NCI-H146 (cell line): ENCODE results near the gene EDN3.
"Not testable (repeated sequence)": the region's sequence is repeated elsewhere in the genome, so short reads cannot be mapped to it uniquely, and the experiment has no call there.

ENCODE experiments used
- DNase-seq: peaks from one replicate; lab custom pipeline; 2025; lab: John Stamatoyannopoulos, UW

The EDN3 gene

DNA sequence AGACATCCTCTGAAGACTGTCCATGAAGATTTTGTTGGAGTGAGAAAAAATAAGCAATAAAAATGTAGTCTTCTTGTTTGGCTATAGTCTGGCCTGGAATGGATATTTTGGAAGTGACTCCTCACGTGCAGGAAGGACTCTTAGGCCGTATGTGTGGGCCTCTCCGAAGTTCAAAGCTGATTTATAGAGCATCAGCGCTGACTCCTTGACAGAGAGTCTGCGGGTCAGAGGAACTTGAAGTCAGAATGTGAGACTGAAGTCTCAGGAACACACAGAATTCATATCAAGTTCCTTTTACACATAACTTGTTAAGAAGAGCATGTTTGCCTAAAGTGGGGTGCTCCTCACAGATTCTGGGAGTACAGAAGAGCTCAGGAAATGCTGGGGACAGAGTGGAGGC lies 36.1 kb downstream of the EDN3 start:
- DNase-seq, result no peak

DNA sequence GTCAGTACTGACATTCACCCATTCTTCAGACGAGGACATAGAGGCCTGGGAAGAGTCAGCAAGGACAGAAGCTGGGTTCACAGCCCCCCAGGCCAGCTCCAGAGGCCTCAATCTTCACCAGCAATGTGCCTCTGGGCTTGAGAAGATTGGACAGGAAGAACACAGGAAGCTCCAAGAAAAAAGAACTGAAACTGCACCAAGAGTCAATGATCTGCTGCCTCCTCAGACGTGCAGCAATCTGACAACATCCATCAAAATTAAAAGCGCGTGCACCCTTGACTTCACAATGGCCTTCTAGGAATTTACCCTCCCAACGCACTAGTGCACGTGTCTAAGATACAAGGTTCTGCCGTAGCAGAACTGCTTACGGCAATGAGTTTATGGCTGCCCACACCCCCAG lies 38.0 kb downstream of the EDN3 start:
- not testable (repeated sequence) for DNase-seq

DNA sequence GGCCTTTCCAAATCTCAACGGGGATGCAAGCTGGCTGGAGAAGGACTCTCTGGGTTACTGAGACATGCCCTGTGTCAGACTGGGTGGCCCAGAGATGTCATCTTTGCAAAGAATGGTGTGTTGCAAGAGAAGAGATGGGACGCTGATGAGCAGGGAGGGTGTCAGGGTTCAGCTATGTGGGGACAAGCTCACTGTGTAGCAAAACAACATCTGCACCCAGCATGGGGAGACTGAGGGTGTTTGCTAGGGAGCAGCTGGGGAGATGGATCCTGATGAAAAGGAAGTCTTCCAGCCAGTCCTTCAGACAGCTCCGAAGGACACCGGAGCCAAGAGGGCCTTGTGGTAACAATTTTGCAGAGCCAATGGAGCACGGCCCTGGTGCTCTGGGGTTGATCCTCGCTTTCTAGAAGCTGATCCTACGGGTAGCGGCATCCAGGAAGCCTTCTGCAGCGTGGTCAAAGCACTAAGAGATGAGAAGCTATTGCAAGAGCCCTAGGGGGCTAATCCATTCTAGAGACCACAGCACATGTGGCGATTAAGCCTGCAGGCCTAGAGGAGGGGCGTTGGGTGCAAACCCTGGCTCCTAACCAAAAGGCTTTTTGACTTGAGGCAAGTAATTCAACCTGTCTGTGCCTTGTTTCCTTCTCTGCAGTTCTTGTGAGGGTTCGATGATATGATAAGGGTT lies 39.9 kb downstream of the EDN3 start:
- no peak for DNase-seq

DNA sequence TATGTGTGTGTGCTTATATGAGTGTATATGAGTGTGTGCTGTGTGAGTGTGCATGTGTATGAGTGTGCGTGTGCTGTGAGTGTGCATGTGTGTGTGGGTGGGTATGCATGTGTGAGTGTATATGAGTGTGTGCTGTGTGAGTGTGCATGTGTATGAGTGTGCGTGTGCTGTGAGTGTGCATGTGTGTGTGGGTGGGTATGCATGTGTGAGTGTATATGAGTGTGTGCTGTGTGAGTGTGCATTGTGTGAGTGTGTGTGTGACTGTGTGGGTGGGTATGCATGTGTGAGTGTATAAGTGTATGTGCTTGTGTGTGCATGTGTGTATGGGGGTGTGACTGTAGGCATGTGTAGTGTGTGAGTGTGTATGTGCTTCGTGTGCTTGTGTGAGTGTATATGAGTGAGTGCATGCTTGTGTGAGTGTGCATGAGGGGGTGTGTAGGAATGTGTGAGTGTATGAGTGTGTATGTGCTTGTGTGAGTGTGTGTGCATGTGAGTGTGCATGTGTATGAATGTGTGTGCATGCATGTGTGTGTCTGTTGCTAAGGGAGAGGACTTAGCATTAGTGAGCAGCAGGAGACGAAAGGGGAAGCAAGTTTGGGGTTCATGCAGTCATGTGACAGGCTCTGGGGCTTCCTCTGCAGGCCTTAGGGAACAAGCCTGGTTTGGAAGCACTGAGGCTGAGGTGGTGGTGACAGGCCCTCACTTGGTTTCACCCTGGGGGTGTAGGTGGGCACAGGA lies 41.0 kb downstream of the EDN3 start:
- DNase-seq, result not testable (repeated sequence)

DNA sequence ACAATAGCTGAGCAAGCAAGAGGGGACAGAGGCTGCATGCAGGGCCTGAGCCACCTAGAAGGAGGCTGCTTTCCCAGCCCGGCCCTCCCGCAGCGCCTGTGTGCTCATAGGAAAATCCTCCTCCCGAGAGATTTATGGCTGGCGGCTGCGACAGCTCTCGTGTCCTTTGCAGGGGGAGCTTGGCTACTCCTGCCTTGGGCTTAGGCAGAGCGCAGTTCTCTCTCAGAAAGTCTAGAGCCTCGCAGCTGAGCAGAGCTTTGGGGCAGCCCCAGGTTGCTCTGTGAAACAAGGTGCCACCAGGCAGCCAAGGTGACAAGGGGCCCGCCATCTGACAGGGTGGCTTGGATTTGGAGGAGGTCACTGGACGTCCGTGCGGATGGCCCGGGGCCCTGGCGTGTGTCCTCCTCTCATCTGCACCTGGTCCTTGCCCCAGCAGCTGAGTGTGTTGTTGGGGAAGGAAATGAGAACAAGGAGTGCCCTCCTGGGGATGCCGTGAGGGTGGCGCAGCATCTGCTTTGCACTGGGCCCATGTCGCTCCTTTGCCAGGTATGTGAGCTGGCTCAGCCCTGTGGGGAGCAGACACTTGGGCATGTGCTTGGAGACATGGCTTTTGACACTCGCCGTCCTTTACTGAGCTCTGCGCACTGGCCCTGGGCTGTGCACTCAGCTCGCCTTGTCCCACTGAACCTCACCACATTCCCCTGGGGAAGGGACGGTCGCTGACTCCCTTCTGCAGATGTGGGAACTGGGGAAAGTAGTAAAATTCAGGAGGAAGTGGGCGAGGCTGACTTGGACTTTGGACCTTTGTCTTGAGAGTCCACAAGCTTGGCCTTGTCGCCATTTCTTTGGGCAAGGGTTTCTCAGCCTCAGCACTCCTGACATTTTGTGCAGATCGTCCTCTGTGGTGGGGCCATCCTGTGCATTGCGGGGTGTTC lies 41.9 kb downstream of the EDN3 start:
- no peak for DNase-seq

GRCh38 chr20:59346061-59346460 lies 45.6 kb downstream of the EDN3 start:
- no peak for DNase-seq

DNA sequence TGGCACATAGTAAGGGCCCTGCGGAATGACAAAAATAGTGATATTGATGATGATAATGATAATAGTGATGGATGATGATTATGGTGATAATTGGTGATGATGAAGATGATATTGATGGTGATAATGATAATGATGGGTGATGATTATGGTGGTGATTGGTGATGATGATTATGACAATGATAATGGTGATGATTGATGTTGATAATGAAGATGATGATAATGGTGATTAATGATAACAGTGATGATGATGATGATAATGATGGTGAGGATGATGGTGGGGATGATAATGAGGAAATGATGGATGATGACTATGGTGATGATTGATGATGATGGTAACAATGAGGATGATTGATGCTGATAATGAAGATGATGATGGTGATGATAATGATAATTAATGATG lies 48.9 kb downstream of the EDN3 start:
- DNase-seq, result no peak

- DNase-seq, result no peak
These were observed 50.1 kb downstream of the EDN3 start for GRCh38 chr20:59350330-59351156.

GRCh38 chr20:59351157-59352040 lies 51.0 kb downstream of the EDN3 start:
- no peak for DNase-seq

GRCh38 chr20:59352541-59352940 lies 52.1 kb downstream of the EDN3 start:
- DNase-seq, result no peak

DNA sequence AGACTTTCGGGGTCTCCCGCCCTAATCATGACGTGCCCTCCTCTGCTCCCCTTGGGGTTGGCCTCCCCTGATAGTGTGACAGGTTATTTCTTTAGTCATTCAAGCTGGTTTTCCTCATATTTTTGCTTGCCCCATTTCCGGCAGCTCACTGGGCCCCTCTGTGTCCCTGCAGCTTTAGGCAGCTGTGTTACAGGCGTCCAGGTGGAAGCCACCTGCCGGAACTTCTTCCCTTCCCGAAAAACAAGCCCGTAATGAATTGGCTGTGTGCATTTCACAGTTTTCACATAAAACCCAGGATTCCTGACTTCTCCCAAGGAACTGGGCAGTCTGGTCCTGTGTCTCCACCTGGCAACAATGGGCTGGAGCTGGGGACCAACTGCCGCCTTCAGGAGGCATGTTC lies 52.6 kb downstream of the EDN3 start:
- DNase-seq, result no peak

DNA sequence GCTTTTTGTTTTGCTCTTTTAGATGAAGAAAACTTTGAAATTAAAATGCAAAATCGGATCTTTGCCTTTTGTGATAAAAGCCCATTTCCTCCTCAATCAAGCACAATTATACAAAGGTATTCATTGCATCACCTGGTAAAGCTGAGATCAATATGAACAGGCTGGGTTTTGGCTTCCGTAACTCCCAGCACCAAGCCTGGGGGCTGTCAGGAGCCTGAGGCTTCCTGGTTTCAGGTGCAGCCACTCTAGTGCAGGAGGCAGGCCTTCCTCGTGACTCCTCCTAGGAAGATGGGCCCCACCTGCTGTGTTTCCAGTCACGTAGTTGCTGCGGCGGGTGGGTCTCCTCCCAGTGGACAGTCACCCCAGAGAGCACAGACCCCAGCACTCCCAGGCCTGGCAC lies 54.0 kb downstream of the EDN3 start:
- DNase-seq, result no peak

GRCh38 chr20:59355242-59355641 lies 54.8 kb downstream of the EDN3 start:
- no peak for DNase-seq

- DNase-seq, result no peak
These were observed 56.3 kb downstream of the EDN3 start for GRCh38 chr20:59356662-59357165.

DNA sequence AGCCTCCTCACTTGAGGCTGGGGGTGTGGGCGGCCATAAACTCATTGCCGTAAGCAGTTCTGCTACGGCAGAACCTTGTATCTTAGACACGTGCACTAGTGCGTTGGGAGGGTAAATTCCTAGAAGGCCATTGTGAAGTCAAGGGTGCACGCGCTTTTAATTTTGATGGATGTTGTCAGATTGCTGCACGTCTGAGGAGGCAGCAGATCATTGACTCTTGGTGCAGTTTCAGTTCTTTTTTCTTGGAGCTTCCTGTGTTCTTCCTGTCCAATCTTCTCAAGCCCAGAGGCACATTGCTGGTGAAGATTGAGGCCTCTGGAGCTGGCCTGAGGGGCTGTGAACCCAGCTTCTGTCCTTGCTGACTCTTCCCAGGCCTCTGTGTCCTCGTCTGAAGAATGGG lies 58.4 kb downstream of the EDN3 start:
- DNase-seq, result not testable (repeated sequence)

DNA sequence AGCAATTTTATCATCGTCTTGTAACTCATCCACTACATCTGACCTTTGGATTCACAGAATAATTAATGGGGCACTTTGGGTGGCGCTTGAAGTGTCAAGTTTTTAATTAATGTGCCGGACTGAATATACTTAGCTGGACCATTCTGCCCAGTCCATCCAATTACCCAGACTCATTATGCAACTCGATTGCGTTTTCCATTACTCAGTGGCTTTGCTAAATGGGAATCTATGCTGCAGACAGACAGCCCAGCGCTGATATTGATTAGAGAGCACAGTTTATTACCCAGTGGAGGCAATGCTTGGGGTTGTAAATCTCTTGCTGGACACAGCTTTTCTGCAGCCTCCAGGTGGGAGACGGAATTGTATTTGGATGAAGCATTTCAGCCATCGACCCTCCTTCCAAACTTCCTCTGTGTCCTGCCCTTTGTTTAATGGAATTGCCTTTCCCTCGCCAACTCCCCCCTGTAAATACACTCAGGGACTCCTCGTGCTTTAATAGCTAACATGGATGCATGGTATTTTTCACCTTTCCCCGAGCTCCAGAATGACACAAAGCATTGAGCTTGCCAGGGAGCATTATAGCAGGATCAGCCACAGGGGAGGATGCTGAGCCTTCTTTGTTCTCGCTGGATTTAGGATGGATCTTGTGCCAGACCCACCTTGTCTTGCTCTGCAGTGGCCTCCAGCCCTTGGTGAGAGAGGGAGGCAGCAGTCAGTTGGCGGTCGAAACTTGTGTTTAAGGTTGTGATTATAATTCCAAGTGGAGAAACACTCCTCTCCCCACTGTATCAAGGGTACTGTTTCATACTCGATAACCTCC lies 59.7 kb downstream of the EDN3 start:
- DNase-seq, result no peak

- no peak for DNase-seq
These were observed 60.5 kb downstream of the EDN3 start for GRCh38 chr20:59360934-59361333.

- no peak for DNase-seq
These were observed 61.0 kb downstream of the EDN3 start for GRCh38 chr20:59361411-59361810.

- DNase-seq, result no peak
These were observed 62.7 kb downstream of the EDN3 start for GRCh38 chr20:59363101-59363500.

GRCh38 chr20:59364611-59365010 lies 64.2 kb downstream of the EDN3 start:
- no peak for DNase-seq
